HEK293T (cell line): Measurements from ENCODE around the gene PPFIA2.

Experiments
- BHLHE40 ChIP-seq: fragments of 450-650 bp; IDR thresholded peaks from 2 replicates; pipeline ENCODE4 v1.6.1; 2016; ENCODE audit warnings: mild to moderate bottlenecking, moderate library complexity, borderline replicate concordance
- FOXA1 ChIP-seq: fragments of 450-650 bp; IDR thresholded peaks from 2 replicates; pipeline ENCODE4 v1.6.1; 2016; ENCODE audit warnings: mild to moderate bottlenecking
- L3MBTL2 ChIP-seq: fragments of 450-650 bp; conservative IDR thresholded peaks from 2 replicates; pipeline ENCODE4 v1.6.1; 2016; ENCODE audit warnings: mild to moderate bottlenecking

GRCh38 chr12:81564237-81564636 lies 194.9 kb downstream of the PPFIA2 start:
- no peak for TF ChIP-seq FOXA1
- no peak for TF ChIP-seq BHLHE40
- no peak for TF ChIP-seq L3MBTL2
